Fibroblast of pulmonary artery (primary cell): ENCODE measurements around the gene IQCN.

Experiments
- DNase-seq: peaks from one replicate; pipeline ENCODE4 v3.0.0-alpha.2; 2010; ENCODE audit warnings: low read depth
- H3K4me3 ChIP-seq: replicated peaks from 2 replicates; pipeline ENCODE4 v1.5.1; 2011; ENCODE audit warnings: low read depth, mild to moderate bottlenecking, control low read depth, low read length, moderate library complexity
- TF ChIP-seq, protein P1 (sequence below): IDR thresholded peaks from 2 replicates; pipeline ENCODE4 v1.5.1; 2011; ENCODE audit warnings: mild to moderate bottlenecking, control low read depth, low read length, inconsistent platforms; ENCODE audit errors: missing control alignments

IQCN gene

GRCh38 chr19:18249834-18250233, 24.4 kb downstream of the IQCN start:
- no peak for DNase-seq
- no peak overlapping the region for H3K4me3 ChIP-seq
- TF ChIP-seq, protein P1, sequence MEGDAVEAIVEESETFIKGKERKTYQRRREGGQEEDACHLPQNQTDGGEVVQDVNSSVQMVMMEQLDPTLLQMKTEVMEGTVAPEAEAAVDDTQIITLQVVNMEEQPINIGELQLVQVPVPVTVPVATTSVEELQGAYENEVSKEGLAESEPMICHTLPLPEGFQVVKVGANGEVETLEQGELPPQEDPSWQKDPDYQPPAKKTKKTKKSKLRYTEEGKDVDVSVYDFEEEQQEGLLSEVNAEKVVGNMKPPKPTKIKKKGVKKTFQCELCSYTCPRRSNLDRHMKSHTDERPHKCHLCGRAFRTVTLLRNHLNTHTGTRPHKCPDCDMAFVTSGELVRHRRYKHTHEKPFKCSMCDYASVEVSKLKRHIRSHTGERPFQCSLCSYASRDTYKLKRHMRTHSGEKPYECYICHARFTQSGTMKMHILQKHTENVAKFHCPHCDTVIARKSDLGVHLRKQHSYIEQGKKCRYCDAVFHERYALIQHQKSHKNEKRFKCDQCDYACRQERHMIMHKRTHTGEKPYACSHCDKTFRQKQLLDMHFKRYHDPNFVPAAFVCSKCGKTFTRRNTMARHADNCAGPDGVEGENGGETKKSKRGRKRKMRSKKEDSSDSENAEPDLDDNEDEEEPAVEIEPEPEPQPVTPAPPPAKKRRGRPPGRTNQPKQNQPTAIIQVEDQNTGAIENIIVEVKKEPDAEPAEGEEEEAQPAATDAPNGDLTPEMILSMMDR: no peak

GRCh38 chr19:18245297-18245696, 29.0 kb downstream of the IQCN start:
- H3K4me3 ChIP-seq: no peak overlapping the region
- no peak for DNase-seq
- TF ChIP-seq, protein P1: no peak

- no peak for DNase-seq
- TF ChIP-seq, protein P1: no peak
- no peak overlapping the region for H3K4me3 ChIP-seq
These were observed 34.9 kb downstream of the IQCN start for GRCh38 chr19:18239303-18239702.

GRCh38 chr19:18234194-18234593, 40.1 kb downstream of the IQCN start:
- no peak for DNase-seq
- TF ChIP-seq, protein P1: no peak
- no peak overlapping the region for H3K4me3 ChIP-seq

GRCh38 chr19:18233224-18233825, 40.9 kb downstream of the IQCN start:
- no peak overlapping the region for H3K4me3 ChIP-seq
- TF ChIP-seq, protein P1: no peak
- DNase-seq: peak; percentile 54

GRCh38 chr19:18232540-18233223, 41.6 kb downstream of the IQCN start:
- TF ChIP-seq, protein P1: no peak
- DNase-seq: no peak
- no peak overlapping the region for H3K4me3 ChIP-seq

GRCh38 chr19:18231775-18232174, 42.5 kb downstream of the IQCN start:
- DNase-seq: no peak
- H3K4me3 ChIP-seq: no peak overlapping the region
- TF ChIP-seq, protein P1: no peak
